Dendritic cell treated with granulocyte-macrophage colony-stimulating factor and Interleukin-4, amounts not matched to agents 40 ng/mL and 50 ng/mL, for 4 days (primary cell): ENCODE data around the gene METTL2B.
"Not testable (repeated sequence)": the region's sequence is repeated elsewhere in the genome, so short reads cannot be mapped to it uniquely, and the experiment has no call there.

Experiments
- H3K27ac Mint-ChIP-seq: one replicate; pipeline ENCODE4 v1.8.0; 2022; ENCODE audit warnings: mild to moderate bottlenecking, mixed read lengths
- H3K27me3 Mint-ChIP-seq: one replicate; pipeline ENCODE4 v1.8.0; 2022; ENCODE audit warnings: mild to moderate bottlenecking, mixed read lengths
- H3K36me3 Mint-ChIP-seq: one replicate; pipeline ENCODE4 v1.8.0; 2022; ENCODE audit warnings: low read depth, mixed read lengths
- H3K4me1 Mint-ChIP-seq: one replicate; pipeline ENCODE4 v1.8.0; 2022; ENCODE audit warnings: low read depth, mixed read lengths
- H3K4me3 Mint-ChIP-seq: one replicate; pipeline ENCODE4 v1.8.0; 2022; ENCODE audit warnings: mild to moderate bottlenecking, moderate library complexity, mixed read lengths
- H3K9me3 Mint-ChIP-seq: one replicate; pipeline ENCODE4 v1.8.0; 2022; ENCODE audit warnings: mixed read lengths
- intact Hi-C: fragments of 100-400 bp; cut with micrococcal nuclease; formaldehyde crosslinking; loops from one replicate; pipeline ENCODE4 v1.15.0; 2022

METTL2B gene

DNA sequence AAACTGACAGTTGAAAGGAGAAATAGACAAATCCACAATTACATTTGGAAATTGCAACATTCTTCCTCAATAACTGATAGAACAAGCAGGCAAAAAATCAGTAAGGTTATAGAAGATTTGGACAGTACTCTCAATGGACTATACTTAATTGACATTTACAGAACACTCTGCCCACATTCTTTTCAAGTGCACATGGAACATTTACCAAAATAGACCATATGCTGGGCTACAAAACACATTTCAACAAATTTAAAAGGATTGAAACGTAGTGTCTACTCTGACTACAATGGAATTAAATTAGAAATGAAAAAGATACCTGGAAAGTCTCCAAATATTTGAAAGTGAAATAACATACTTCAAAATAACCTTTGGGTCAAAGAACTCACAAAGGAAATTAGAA is 77.8 kb downstream of the METTL2B start:
- H3K4me1 Mint-ChIP-seq, H3K27ac Mint-ChIP-seq, H3K9me3 Mint-ChIP-seq, intact Hi-C loops, H3K27me3 Mint-ChIP-seq, H3K4me3 Mint-ChIP-seq: not testable (repeated sequence)
- H3K36me3 Mint-ChIP-seq: peaks cover 42% of the 10 kb centered on the region
